Fibroblast of lung (primary cell): ENCODE results near the gene FUBP3. TPM values are rescaled to one million over a fixed set of nuclear protein-coding genes. Genes with fewer than 3 reads are reported as not detected.

Source experiments
- DNase-seq, 2 donors: peaks; one replicate each; pipeline versions ENCODE4 v3.0.0 to v3.0.0-alpha.2; 2010; ENCODE audit warnings: low read depth in 2 of 2
- H2AFZ ChIP-seq: 2 replicates; pipeline ENCODE4 v1.5.1; 2012; ENCODE audit warnings: low read length, control low read depth, inconsistent platforms
- H3K27ac ChIP-seq: 2 replicates; pipeline ENCODE4 v1.5.1; 2011; ENCODE audit warnings: low read length, control low read depth; ENCODE audit not compliant: insufficient read depth
- H3K27me3 ChIP-seq: 2 replicates; pipeline ENCODE4 v1.5.1; 2011; ENCODE audit warnings: mild to moderate bottlenecking, low read length; ENCODE audit not compliant: control insufficient read depth, insufficient read depth
- H3K36me3 ChIP-seq: 2 replicates; pipeline ENCODE4 v1.5.1; 2011; ENCODE audit warnings: low read length; ENCODE audit not compliant: control insufficient read depth, insufficient read depth
- H3K4me1 ChIP-seq: 2 replicates; pipeline ENCODE4 v1.5.1; 2011; ENCODE audit warnings: low read length; ENCODE audit not compliant: control insufficient read depth, insufficient read depth; ENCODE audit errors: extremely low read depth
- H3K4me2 ChIP-seq: 2 replicates; pipeline ENCODE4 v1.5.1; 2011; ENCODE audit warnings: low read length, control low read depth; ENCODE audit not compliant: insufficient read depth; ENCODE audit errors: extremely low read depth
- H3K4me3 ChIP-seq, 4 experiments: fragments of 200-600 bp in 1 of 4; sonication (generic) in 1 of 4; replicated peaks in 1 of 4; 2 replicates each; pipeline ENCODE4 v1.5.1; 2011 to 2016; ENCODE audit warnings: low read length in 4 of 4, low read depth in 3 of 4, mild to moderate bottlenecking in 3 of 4, control low read depth in 2 of 4, inconsistent platforms in 1 of 4, mixed read lengths in 1 of 4; ENCODE audit not compliant: insufficient read depth in 1 of 4; ENCODE audit errors: control extremely low read depth in 1 of 4
- H3K79me2 ChIP-seq: 2 replicates; pipeline ENCODE4 v1.5.1; 2012; ENCODE audit warnings: mild to moderate bottlenecking, low read length, inconsistent platforms; ENCODE audit not compliant: control insufficient read depth, insufficient read depth
- H3K9ac ChIP-seq: 2 replicates; pipeline ENCODE4 v1.5.1; 2011; ENCODE audit warnings: mild to moderate bottlenecking, low read length, control low read depth; ENCODE audit not compliant: insufficient read depth
- H3K9me3 ChIP-seq: 2 replicates; pipeline ENCODE4 v1.5.1; 2012; ENCODE audit warnings: low read depth, low read length; ENCODE audit not compliant: control insufficient read depth, insufficient read depth
- H4K20me1 ChIP-seq: 2 replicates; pipeline ENCODE4 v1.5.1; 2011; ENCODE audit warnings: low read length; ENCODE audit not compliant: control insufficient read depth, insufficient read depth; ENCODE audit errors: extremely low read depth
- EZH2 ChIP-seq: IDR thresholded peaks from 2 replicates; pipeline ENCODE4 v1.5.1; 2012; ENCODE audit warnings: low read length, control low read depth, mild to moderate bottlenecking; ENCODE audit errors: missing control alignments
- polyA plus RNA-seq, 2 donors: library from polyadenylated mRNA; depleted of rRNA in 1 of 2; stranded (reverse) in 1 of 2; unstranded in 1 of 2; fragments of >200 nt; gene quantifications; 2 replicates each; pipeline ENCODE4 v1.2.1, GENCODE V29; 2011 to 2012; ENCODE audit warnings: missing spikeins in 1 of 2
- total RNA-seq: library from RNA; depleted of rRNA; stranded (reverse); fragments of >200 nt; gene quantifications from 2 replicates; pipeline ENCODE4 v1.2.1, GENCODE V29; 2014
- TF ChIP-seq, protein P1 (sequence below), 2 donors: IDR thresholded peaks in 1 of 2; conservative IDR thresholded peaks in 1 of 2; 1 replicate in 1 of 2; 2 replicates in 1 of 2; pipeline ENCODE4 v1.5.1; 2011 to 2012; ENCODE audit warnings: low read length in 2 of 2, control low read depth in 1 of 2, inconsistent platforms in 1 of 2, low read depth in 1 of 2, mild to moderate bottlenecking in 1 of 2

FUBP3 gene
- total and polyA plus RNA-seq, 2 donors (not counting 1 experiment from before 2014, with no cell fraction given), result 35.7 to 36.2 TPM

DNA sequence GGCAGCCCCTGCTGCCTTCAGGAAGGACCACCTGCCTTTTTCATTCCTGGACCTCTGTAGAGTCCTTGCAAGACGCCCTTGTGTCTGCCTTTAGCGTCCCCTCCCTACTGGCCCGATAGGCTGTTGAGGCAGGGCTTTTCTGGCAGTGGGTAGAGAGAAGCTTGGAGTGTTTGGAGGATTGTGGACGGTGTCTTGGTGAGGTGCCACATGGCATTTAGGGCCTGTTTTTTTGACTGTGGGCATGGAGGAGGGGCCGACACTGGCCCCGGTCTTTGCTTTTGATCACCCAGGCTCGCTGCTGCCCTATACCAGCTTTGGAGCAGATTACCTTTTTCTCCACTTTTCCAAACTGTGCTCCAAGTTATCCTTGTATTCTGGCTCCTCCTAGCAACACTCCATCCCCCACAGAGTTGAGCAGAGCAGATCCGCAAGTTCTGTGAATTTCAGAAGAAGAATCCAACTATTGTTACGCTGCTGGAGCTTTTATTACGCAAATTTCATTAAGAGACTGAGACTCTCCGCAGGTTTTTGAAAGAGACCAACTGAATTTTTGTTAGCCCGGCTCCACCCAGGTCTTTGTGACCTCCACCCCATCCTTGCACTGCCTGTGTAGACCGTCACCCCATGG is 50.2 kb downstream of the FUBP3 start:
- Histone ChIP-seq H3K9ac (no peak overlapping the region), H3K4me2 (no peak overlapping the region), H2AFZ (no peak overlapping the region), H3K4me3 (no peak overlapping the region), H3K36me3 (peaks cover 26% of the 10 kb centered on the region), H3K27ac (no peak overlapping the region), H3K4me1 (no peaks in the 10 kb centered on the region), H3K9me3 (no peaks in the 10 kb centered on the region), H3K27me3 (no peaks in the 10 kb centered on the region), H3K79me2 (no peaks in the 10 kb centered on the region), H4K20me1 (no peaks in the 10 kb centered on the region)
- TF ChIP-seq, protein P1, sequence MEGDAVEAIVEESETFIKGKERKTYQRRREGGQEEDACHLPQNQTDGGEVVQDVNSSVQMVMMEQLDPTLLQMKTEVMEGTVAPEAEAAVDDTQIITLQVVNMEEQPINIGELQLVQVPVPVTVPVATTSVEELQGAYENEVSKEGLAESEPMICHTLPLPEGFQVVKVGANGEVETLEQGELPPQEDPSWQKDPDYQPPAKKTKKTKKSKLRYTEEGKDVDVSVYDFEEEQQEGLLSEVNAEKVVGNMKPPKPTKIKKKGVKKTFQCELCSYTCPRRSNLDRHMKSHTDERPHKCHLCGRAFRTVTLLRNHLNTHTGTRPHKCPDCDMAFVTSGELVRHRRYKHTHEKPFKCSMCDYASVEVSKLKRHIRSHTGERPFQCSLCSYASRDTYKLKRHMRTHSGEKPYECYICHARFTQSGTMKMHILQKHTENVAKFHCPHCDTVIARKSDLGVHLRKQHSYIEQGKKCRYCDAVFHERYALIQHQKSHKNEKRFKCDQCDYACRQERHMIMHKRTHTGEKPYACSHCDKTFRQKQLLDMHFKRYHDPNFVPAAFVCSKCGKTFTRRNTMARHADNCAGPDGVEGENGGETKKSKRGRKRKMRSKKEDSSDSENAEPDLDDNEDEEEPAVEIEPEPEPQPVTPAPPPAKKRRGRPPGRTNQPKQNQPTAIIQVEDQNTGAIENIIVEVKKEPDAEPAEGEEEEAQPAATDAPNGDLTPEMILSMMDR (conservative IDR thresholded peaks at IDR 0.05 in 1 of 2, IDR thresholded peaks at IDR 0.05 in 1 of 2; ENCODE audit: low read depth in 1 of 2, low read length in 2 of 2), result no peak
- no peak for TF ChIP-seq EZH2
- no peak for DNase-seq

DNA sequence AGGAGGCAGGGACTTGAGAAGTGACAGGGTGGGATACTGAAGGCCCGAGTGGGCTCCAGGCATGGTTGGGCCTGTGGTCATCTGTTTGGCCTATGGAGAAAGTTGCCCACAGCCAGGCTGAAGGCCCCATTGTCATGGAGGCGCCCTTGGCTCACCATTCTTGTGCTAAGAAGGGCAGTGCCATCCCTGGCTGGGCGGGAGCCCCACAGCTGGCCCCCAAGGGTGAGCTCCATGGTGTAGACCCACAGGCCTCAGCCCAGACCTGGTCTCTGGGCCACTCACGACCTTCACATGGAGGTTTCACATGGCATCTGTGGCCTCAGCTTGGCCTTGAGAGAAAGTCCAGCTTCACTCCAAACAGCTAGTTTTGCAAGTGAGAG is 50.7 kb downstream of the FUBP3 start:
- no peak overlapping the region for H3K9ac ChIP-seq
- TF ChIP-seq, protein P1 (conservative IDR thresholded peaks at IDR 0.05 in 1 of 2, IDR thresholded peaks at IDR 0.05 in 1 of 2; ENCODE audit: low read depth in 1 of 2, low read length in 2 of 2), result no peak
- TF ChIP-seq EZH2, result no peak
- no peak overlapping the region for H3K4me3 ChIP-seq
- H2AFZ ChIP-seq, result no peak overlapping the region
- peaks cover 24% of the 10 kb centered on the region for H3K36me3 ChIP-seq
- H3K79me2 ChIP-seq, result no peaks in the 10 kb centered on the region
- no peak for DNase-seq
- no peaks in the 10 kb centered on the region for H4K20me1 ChIP-seq
- H3K4me1 ChIP-seq, result no peaks in the 10 kb centered on the region
- H3K4me2 ChIP-seq, result no peak overlapping the region
- H3K9me3 ChIP-seq, result no peaks in the 10 kb centered on the region
- no peaks in the 10 kb centered on the region for H3K27me3 ChIP-seq
- H3K27ac ChIP-seq, result no peak overlapping the region

DNA sequence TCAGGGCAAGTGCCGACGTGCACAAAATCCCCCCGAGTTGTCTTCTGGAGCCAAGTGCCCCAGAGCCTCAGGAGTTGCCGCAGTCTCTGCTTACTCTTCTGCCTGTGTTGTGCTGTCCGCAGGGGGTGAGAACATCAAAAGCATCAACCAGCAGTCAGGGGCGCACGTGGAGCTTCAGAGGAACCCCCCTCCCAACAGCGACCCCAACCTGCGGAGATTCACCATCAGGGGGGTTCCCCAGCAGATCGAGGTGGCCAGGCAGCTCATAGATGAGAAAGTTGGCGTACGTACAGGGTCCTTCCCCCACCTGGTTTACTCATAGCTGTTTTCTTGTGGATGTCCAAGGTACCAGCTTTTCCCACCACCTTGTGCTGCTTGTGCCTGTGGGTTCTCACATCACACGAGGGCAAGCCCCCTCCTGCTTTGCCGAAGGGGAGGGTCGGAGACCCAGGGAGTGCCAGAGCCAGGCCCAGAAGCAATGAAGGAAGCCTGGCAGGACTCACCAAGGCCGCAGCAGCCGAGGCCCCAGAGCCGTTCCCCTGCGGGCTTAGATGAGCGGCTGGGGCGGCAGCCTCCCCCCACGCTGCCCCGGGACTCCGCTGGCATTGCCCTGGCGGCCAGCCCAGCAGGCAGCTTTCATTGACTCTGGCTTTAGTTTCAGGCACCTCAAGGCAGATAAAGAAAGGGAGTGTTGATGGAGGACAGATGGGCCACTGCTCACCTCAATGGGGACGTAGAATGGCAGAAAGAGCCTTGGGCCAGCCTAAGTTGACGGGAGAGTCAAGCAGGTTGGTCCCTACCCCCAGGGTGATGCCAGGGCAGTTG is 51.3 kb downstream of the FUBP3 start:
- Histone ChIP-seq H3K79me2 (no peaks in the 10 kb centered on the region), H3K4me1 (no peaks in the 10 kb centered on the region), H3K9ac (no peak overlapping the region), H3K9me3 (no peaks in the 10 kb centered on the region), H2AFZ (no peak overlapping the region), H3K4me2 (no peak overlapping the region), H3K4me3 (no peak overlapping the region), H3K36me3 (peaks cover 28% of the 10 kb centered on the region), H4K20me1 (no peaks in the 10 kb centered on the region), H3K27ac (no peak overlapping the region), H3K27me3 (no peaks in the 10 kb centered on the region)
- TF ChIP-seq EZH2, result no peak
- TF ChIP-seq, protein P1 (conservative IDR thresholded peaks at IDR 0.05 in 1 of 2, IDR thresholded peaks at IDR 0.05 in 1 of 2; ENCODE audit: low read depth in 1 of 2, low read length in 2 of 2), result no peak
- no peak for DNase-seq
